ENCODE data around the gene ANAPC16. TPM values are rescaled to one million over a fixed set of nuclear protein-coding genes. Genes with fewer than 3 reads are reported as not detected.

The ANAPC16 gene
- polyA plus RNA-seq, 2 of the 4 experiments (the other 2 are of a cell fraction): 75.1 to 165 TPM

DNA sequence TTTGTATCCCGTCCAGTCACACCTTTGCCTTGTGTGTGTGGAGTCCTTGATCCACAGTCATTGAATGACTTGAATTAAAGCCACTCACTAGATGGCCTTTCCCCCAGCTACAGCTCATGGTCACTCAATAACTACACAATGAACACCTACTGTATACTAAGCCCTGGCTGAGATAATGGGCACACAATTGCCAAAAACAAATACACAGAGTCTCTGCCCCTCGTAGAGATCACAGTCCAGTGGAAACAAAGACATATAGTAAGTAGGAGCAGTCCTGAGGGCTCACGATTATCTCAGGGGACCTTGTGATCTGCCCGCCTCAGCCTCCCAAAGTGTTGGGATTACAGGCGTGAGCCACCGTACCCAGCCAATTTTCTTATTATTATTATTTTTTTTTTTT lies 35.8 kb downstream of the ANAPC16 start (continued):
- TF ChIP-seq, protein P1, sequence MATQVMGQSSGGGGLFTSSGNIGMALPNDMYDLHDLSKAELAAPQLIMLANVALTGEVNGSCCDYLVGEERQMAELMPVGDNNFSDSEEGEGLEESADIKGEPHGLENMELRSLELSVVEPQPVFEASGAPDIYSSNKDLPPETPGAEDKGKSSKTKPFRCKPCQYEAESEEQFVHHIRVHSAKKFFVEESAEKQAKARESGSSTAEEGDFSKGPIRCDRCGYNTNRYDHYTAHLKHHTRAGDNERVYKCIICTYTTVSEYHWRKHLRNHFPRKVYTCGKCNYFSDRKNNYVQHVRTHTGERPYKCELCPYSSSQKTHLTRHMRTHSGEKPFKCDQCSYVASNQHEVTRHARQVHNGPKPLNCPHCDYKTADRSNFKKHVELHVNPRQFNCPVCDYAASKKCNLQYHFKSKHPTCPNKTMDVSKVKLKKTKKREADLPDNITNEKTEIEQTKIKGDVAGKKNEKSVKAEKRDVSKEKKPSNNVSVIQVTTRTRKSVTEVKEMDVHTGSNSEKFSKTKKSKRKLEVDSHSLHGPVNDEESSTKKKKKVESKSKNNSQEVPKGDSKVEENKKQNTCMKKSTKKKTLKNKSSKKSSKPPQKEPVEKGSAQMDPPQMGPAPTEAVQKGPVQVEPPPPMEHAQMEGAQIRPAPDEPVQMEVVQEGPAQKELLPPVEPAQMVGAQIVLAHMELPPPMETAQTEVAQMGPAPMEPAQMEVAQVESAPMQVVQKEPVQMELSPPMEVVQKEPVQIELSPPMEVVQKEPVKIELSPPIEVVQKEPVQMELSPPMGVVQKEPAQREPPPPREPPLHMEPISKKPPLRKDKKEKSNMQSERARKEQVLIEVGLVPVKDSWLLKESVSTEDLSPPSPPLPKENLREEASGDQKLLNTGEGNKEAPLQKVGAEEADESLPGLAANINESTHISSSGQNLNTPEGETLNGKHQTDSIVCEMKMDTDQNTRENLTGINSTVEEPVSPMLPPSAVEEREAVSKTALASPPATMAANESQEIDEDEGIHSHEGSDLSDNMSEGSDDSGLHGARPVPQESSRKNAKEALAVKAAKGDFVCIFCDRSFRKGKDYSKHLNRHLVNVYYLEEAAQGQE (IDR thresholded peaks at IDR 0.05): no peak

DNA sequence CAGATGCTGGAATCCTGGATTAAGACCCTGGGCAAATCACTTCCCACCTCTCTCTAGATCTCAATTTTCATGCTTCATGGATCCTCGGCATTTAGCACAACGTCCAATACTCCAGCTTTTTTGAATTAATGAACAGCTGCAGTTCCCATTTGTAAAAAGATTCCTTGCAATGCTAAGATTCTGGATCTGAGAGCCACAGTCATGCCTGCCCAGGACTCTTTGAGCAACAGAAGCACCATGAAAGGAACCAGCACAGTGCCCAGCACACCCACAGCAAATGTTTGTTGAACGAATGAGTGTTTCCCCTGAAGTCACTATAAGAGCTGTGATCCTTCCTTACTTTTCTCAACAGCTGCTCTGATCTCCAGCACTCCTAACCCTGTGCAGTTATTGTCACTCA lies 37.2 kb downstream of the ANAPC16 start:
- CTCF ChIA-PET: interaction anchor here (0.9 to 4.0 kb wide), 8 partner anchors 9 to 359 kb away, joined by 3 to 16 read pairs (median 4); partner anchors contain the start of gene DDIT4
- ATAC-seq: no peak
- H3K4me1 ChIP-seq: peaks cover 68% of the 10 kb centered on the region
- no peak for DNase-seq (ENCODE audit: low read depth in 1 of 2, low spot score in 1 of 2)
- TF ChIP-seq ESRRA (IDR thresholded peaks at IDR 0.05; ENCODE audit: borderline replicate concordance, low read length) (no peak), BHLHE40 (IDR thresholded peaks at IDR 0.05; ENCODE audit: low read depth, low read length) (no peak), CEBPB (IDR thresholded peaks at IDR 0.05) (no peak), ZNF302 (CRISPR knock-in tag; IDR thresholded peaks at IDR 0.05) (no peak), FOXS1 (CRISPR knock-in tag; IDR thresholded peaks at IDR 0.05) (no peak), EHMT2 (IDR thresholded peaks at IDR 0.05; ENCODE audit: low read depth) (no peak), POLR2A (IDR thresholded peaks at IDR 0.05; ENCODE audit: low read length) (no peak), CBX8 (IDR thresholded peaks at IDR 0.05) (no peak), GATA3 (IDR thresholded peaks at IDR 0.05; ENCODE audit: borderline replicate concordance) (no peak)
- TF ChIP-seq, protein P2, sequence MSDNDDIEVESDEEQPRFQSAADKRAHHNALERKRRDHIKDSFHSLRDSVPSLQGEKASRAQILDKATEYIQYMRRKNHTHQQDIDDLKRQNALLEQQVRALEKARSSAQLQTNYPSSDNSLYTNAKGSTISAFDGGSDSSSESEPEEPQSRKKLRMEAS (IDR thresholded peaks at IDR 0.05): no peak
- TF ChIP-seq, protein P3, sequence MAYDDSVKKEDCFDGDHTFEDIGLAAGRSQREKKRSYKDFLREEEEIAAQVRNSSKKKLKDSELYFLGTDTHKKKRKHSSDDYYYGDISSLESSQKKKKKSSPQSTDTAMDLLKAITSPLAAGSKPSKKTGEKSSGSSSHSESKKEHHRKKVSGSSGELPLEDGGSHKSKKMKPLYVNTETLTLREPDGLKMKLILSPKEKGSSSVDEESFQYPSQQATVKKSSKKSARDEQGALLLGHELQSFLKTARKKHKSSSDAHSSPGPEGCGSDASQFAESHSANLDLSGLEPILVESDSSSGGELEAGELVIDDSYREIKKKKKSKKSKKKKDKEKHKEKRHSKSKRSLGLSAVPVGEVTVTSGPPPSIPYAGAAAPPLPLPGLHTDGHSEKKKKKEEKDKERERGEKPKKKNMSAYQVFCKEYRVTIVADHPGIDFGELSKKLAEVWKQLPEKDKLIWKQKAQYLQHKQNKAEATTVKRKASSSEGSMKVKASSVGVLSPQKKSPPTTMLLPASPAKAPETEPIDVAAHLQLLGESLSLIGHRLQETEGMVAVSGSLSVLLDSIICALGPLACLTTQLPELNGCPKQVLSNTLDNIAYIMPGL (CRISPR knock-in tag; IDR thresholded peaks at IDR 0.05; ENCODE audit: borderline replicate concordance): no peak
- TF ChIP-seq, protein P4, sequence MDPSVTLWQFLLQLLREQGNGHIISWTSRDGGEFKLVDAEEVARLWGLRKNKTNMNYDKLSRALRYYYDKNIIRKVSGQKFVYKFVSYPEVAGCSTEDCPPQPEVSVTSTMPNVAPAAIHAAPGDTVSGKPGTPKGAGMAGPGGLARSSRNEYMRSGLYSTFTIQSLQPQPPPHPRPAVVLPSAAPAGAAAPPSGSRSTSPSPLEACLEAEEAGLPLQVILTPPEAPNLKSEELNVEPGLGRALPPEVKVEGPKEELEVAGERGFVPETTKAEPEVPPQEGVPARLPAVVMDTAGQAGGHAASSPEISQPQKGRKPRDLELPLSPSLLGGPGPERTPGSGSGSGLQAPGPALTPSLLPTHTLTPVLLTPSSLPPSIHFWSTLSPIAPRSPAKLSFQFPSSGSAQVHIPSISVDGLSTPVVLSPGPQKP (IDR thresholded peaks at IDR 0.05; ENCODE audit: low read depth, low read length): no peak
- POLR2A ChIA-PET: interaction anchor here (0.5 to 4.4 kb wide), 2 partner anchors 21 to 67 kb away, joined by 3 to 61 read pairs; partner anchors contain the start of gene DDIT4
- peak overlapping the region; percentile 99 to 100 for H3K27ac ChIP-seq
- H3K9me3 ChIP-seq: no peaks in the 10 kb centered on the region
- H3K4me2 ChIP-seq: no peak overlapping the region
- H3K4me3 ChIP-seq: no peak overlapping the region
- 84% methylated on average over 3 of the region's 3 CpGs for WGBS (ENCODE audit: missing lambda C conversion rate)
- no peak for FAIRE-seq

DNA sequence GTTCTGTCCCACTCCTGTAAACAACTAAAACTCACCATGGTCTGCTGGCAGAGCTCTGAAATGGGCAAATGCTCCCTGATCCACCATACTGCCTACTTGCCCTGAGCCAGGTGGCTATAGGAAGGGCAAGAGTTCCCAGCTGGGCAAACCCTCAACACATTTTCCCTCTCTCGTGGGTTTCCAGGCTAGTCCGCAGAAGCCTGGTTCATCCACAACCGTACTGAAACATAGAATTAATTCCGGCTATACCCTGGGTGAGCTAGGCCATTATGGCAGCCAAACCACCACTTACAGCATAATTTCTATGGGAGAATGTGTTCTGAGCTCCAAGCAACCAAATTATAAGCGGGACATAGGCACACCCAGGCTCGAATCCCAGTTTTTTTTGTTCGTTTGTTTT lies 37.8 kb downstream of the ANAPC16 start:
- no peaks in the 10 kb centered on the region for H3K9me3 ChIP-seq
- ChIA-PET POLR2A (interaction anchor here (1.2 to 4.4 kb wide), 2 partner anchors 20 to 21 kb away, joined by 3 to 61 read pairs; partner anchors contain the start of gene DDIT4), CTCF (interaction anchor here (0.9 to 4.0 kb wide), 8 partner anchors 10 to 84 kb away, joined by 3 to 16 read pairs (median 7); partner anchors contain the start of gene DDIT4)
- DNase-seq (ENCODE audit: low read depth in 1 of 2, low spot score in 1 of 2) (no peak), ATAC-seq (no peak), FAIRE-seq (no peak)
- H3K4me1 ChIP-seq: peaks cover 63% of the 10 kb centered on the region
- H3K4me3 ChIP-seq: no peak overlapping the region
- no peak overlapping the region for H3K4me2 ChIP-seq
- H3K27ac ChIP-seq: peak overlapping the region; percentile 99 to 100
- 94% methylated on average over 7 of the region's 7 CpGs for WGBS (ENCODE audit: missing lambda C conversion rate)
- TF ChIP-seq HOXB13 (CRISPR knock-in tag; IDR thresholded peaks at IDR 0.05; ENCODE audit: low read depth) (no peak), EHMT2 (IDR thresholded peaks at IDR 0.05; ENCODE audit: low read depth) (no peak), NFE2L2 (conservative IDR thresholded peaks at IDR 0.05; ENCODE audit: low read length) (no peak), MYC (IDR thresholded peaks at IDR 0.05; ENCODE audit: borderline replicate concordance, low read length) (no peak), HOXB5 (CRISPR knock-in tag; IDR thresholded peaks at IDR 0.05) (no peak), HOXA7 (CRISPR knock-in tag; IDR thresholded peaks at IDR 0.05) (no peak), JUN (IDR thresholded peaks at IDR 0.05) (no peak), POLR2AphosphoS2 (conservative IDR thresholded peaks at IDR 0.05; ENCODE audit: low read length) (no peak), CEBPB (IDR thresholded peaks at IDR 0.05) (no peak)
- TF ChIP-seq, protein P5, sequence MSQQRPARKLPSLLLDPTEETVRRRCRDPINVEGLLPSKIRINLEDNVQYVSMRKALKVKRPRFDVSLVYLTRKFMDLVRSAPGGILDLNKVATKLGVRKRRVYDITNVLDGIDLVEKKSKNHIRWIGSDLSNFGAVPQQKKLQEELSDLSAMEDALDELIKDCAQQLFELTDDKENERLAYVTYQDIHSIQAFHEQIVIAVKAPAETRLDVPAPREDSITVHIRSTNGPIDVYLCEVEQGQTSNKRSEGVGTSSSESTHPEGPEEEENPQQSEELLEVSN (IDR thresholded peaks at IDR 0.05; ENCODE audit: borderline replicate concordance, low read depth): no peak
- TF ChIP-seq, protein P6, sequence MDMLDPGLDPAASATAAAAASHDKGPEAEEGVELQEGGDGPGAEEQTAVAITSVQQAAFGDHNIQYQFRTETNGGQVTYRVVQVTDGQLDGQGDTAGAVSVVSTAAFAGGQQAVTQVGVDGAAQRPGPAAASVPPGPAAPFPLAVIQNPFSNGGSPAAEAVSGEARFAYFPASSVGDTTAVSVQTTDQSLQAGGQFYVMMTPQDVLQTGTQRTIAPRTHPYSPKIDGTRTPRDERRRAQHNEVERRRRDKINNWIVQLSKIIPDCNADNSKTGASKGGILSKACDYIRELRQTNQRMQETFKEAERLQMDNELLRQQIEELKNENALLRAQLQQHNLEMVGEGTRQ (IDR thresholded peaks at IDR 0.05): no peak
- TF ChIP-seq, protein P1 (IDR thresholded peaks at IDR 0.05): no peak
- TF ChIP-seq, protein P7, sequence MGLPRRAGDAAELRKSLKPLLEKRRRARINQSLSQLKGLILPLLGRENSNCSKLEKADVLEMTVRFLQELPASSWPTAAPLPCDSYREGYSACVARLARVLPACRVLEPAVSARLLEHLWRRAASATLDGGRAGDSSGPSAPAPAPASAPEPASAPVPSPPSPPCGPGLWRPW (IDR thresholded peaks at IDR 0.05): no peak

Measured in A549 (cell line).